Erythroblast (primary cell): ENCODE results near the gene IBA57.

ENCODE experiments used
- DNase-seq, 2 experiments: peaks; one replicate each; lab custom pipeline; 2025; lab: John Stamatoyannopoulos, UW
- GATA1 ChIP-seq: IDR thresholded peaks from 2 replicates; pipeline ENCODE4 v1.6.1; 2011; ENCODE audit warnings: low read depth, mild to moderate bottlenecking, control low read depth, low read length, moderate library complexity
- POLR2A ChIP-seq: IDR thresholded peaks from 2 replicates; pipeline ENCODE4 v1.6.1; 2011; ENCODE audit warnings: mild to moderate bottlenecking, low read length

The IBA57 gene

GRCh38 chr1:228208831-228209551, 43.4 kb downstream of the IBA57 start:
- TF ChIP-seq POLR2A, result no peak
- DNase-seq, result no peak

- DNase-seq, result no peak
- TF ChIP-seq GATA1 (no peak), POLR2A (no peak)
These were observed 44.1 kb downstream of the IBA57 start for GRCh38 chr1:228209657-228210056.

GRCh38 chr1:228210076-228210651, 44.6 kb downstream of the IBA57 start:
- no peak for TF ChIP-seq GATA1
- no peak for TF ChIP-seq POLR2A
- DNase-seq, result no peak

- no peak for DNase-seq
- TF ChIP-seq POLR2A (no peak), GATA1 (no peak)
These were observed 45.3 kb downstream of the IBA57 start for GRCh38 chr1:228210712-228211530.

- TF ChIP-seq GATA1 (no peak), POLR2A (no peak)
These were observed 46.2 kb downstream of the IBA57 start for GRCh38 chr1:228211531-228212414.

GRCh38 chr1:228212415-228212965, 46.9 kb downstream of the IBA57 start:
- TF ChIP-seq GATA1 (no peak), POLR2A (no peak)

More at GRCh38 chr1:228211531-228212414, 46.2 kb downstream of the IBA57 start:
- DNase-seq, result no peak

GRCh38 chr1:228212966-228213844, 47.6 kb downstream of the IBA57 start:
- no peak for TF ChIP-seq POLR2A
- TF ChIP-seq GATA1, result no peak
- peak; percentile 86 to 91 for DNase-seq

More at GRCh38 chr1:228212415-228212965, 46.9 kb downstream of the IBA57 start:
- no peak for DNase-seq

- TF ChIP-seq POLR2A (no peak), GATA1 (no peak)
- no peak for DNase-seq
These were observed 48.6 kb downstream of the IBA57 start for GRCh38 chr1:228213917-228214808.

GRCh38 chr1:228214921-228215662, 49.5 kb downstream of the IBA57 start:
- DNase-seq, result no peak
- TF ChIP-seq GATA1 (no peak), POLR2A (no peak)

- no peak for DNase-seq
- TF ChIP-seq GATA1 (no peak), POLR2A (no peak)
These were observed 50.1 kb downstream of the IBA57 start for GRCh38 chr1:228215663-228216116.

- no peak for DNase-seq
- no peak for TF ChIP-seq GATA1
- no peak for TF ChIP-seq POLR2A
These were observed 51.0 kb downstream of the IBA57 start for GRCh38 chr1:228216371-228217320.
